Cardiac muscle cell (in vitro differentiated cells and primary cell): ENCODE measurements around the gene GEMIN2. TPM values are rescaled to one million over a fixed set of nuclear protein-coding genes. Genes with fewer than 3 reads are reported as not detected.

ENCODE experiments used
- DNase-seq, 2 donors: peaks; one replicate each; pipeline versions ENCODE4 v3.0.0 to v3.0.0-alpha.2; 2010 to 2017; ENCODE audit warnings: low read depth in 1 of 2, low spot score in 1 of 2
- H3K27ac ChIP-seq: fragments of 200-600 bp; sonication (generic); 2 replicates; pipeline ENCODE4 v1.5.1; 2016
- H3K27me3 ChIP-seq: fragments of 200-600 bp; sonication (generic); 2 replicates; pipeline ENCODE4 v1.6.0; 2016; ENCODE audit warnings: control low read depth
- H3K36me3 ChIP-seq: fragments of 200-600 bp; sonication (generic); 2 replicates; pipeline ENCODE4 v1.5.1; 2016; ENCODE audit warnings: control low read depth
- H3K4me1 ChIP-seq: fragments of 200-600 bp; sonication (generic); 2 replicates; pipeline ENCODE4 v1.8.1; 2017; ENCODE audit warnings: low read depth, mild to moderate bottlenecking, mixed run types
- H3K4me3 ChIP-seq: fragments of 200-600 bp; sonication (generic); 2 replicates; pipeline ENCODE4 v1.5.1; 2016; ENCODE audit warnings: mild to moderate bottlenecking
- H3K9me3 ChIP-seq: fragments of 200-600 bp; sonication (generic); 2 replicates; pipeline ENCODE4 v1.5.1; 2017; ENCODE audit warnings: low read depth, mild to moderate bottlenecking, control low read depth
- CTCF ChIP-seq: IDR thresholded peaks from 2 replicates; pipeline ENCODE4 v1.5.1; 2012; ENCODE audit warnings: low read depth, mild to moderate bottlenecking, low read length
- polyA plus RNA-seq: library from polyadenylated mRNA; unstranded; fragments of >200 nt; fragmentation: Nextera tagmentation; extraction: Ambion mirVana; gene quantifications from 2 replicates; pipeline ENCODE4 v1.2.1, GENCODE V29; 2016
- total RNA-seq: library from RNA; depleted of rRNA; stranded (reverse); fragments of >200 nt; gene quantifications from 2 replicates; pipeline ENCODE4 v1.2.3, GENCODE V29; 2016

GEMIN2 gene
- total and polyA plus RNA-seq, 2 experiments from 2014 or later, result 26.0 to 27.0 TPM

GRCh38 chr14:39184628-39185255, 70.6 kb downstream of the GEMIN2 start:
- DNase-seq, result no peak
- H3K9me3 ChIP-seq, result no peaks in the 10 kb centered on the region
- H3K4me3 ChIP-seq, result no peak overlapping the region
- no peaks in the 10 kb centered on the region for H3K4me1 ChIP-seq
- no peak for TF ChIP-seq CTCF
- H3K36me3 ChIP-seq, result peaks cover 42% of the 10 kb centered on the region
- no peak overlapping the region for H3K27ac ChIP-seq
- no peaks in the 10 kb centered on the region for H3K27me3 ChIP-seq

- Histone ChIP-seq H3K9me3 (no peaks in the 10 kb centered on the region), H3K4me1 (no peaks in the 10 kb centered on the region), H3K27ac (no peak overlapping the region), H3K4me3 (no peak overlapping the region), H3K27me3 (no peaks in the 10 kb centered on the region), H3K36me3 (peaks cover 34% of the 10 kb centered on the region)
- TF ChIP-seq CTCF, result no peak
- no peak for DNase-seq
These were observed 71.3 kb downstream of the GEMIN2 start for GRCh38 chr14:39185256-39186049.

Other genes with a start within 250 kb of the GEMIN2 start
- 115 and 131 TPM in 2 replicates for gene SEC23A, start 11.1 kb upstream of the GEMIN2 start, total RNA-seq
- gene SEC23A, start 11.1 kb upstream of the GEMIN2 start, polyA plus RNA-seq, result 74.1 and 92.0 TPM in 2 replicates
- gene TRAPPC6B, start 56.0 kb downstream of the GEMIN2 start, total RNA-seq, result 47.4 and 54.2 TPM in 2 replicates
- gene TRAPPC6B, start 56.0 kb downstream of the GEMIN2 start, polyA plus RNA-seq, result 22.8 and 23.4 TPM in 2 replicates
- 35.3 and 67.0 TPM in 2 replicates for gene PNN, start 60.9 kb downstream of the GEMIN2 start, total RNA-seq
- 110 and 115 TPM in 2 replicates for gene PNN, start 60.9 kb downstream of the GEMIN2 start, polyA plus RNA-seq
- gene MIA2, start 119.6 kb downstream of the GEMIN2 start, total RNA-seq, result 5.8 and 20.6 TPM in 2 replicates
- gene MIA2, start 119.6 kb downstream of the GEMIN2 start, polyA plus RNA-seq, result 14.4 and 17.7 TPM in 2 replicates